ENCODE results near the gene PCDHGB4.
"Not testable (repeated sequence)": the region's sequence is repeated elsewhere in the genome, so short reads cannot be mapped to it uniquely, and the experiment has no call there.

Gene PCDHGB4

GRCh38 chr5:141373673-141374317 is 13.7 kb upstream of the PCDHGB4 start, which contains the start of gene PCDHGA6:
TSS of gene PCDHGA6 (plus strand) at chr5:141373891. CDS start at chr5:141374084, 193 bp downstream.
- no peak for TF ChIP-seq ZFX (IDR thresholded peaks at IDR 0.05; ENCODE audit: borderline replicate concordance)
- TF ChIP-seq, protein P1, sequence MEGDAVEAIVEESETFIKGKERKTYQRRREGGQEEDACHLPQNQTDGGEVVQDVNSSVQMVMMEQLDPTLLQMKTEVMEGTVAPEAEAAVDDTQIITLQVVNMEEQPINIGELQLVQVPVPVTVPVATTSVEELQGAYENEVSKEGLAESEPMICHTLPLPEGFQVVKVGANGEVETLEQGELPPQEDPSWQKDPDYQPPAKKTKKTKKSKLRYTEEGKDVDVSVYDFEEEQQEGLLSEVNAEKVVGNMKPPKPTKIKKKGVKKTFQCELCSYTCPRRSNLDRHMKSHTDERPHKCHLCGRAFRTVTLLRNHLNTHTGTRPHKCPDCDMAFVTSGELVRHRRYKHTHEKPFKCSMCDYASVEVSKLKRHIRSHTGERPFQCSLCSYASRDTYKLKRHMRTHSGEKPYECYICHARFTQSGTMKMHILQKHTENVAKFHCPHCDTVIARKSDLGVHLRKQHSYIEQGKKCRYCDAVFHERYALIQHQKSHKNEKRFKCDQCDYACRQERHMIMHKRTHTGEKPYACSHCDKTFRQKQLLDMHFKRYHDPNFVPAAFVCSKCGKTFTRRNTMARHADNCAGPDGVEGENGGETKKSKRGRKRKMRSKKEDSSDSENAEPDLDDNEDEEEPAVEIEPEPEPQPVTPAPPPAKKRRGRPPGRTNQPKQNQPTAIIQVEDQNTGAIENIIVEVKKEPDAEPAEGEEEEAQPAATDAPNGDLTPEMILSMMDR (IDR thresholded peaks at IDR 0.05) = peak; percentile 80
- H3K27ac ChIP-seq = no peak within 1 kb of the TSS

GRCh38 chr5:141374627-141375026 is 12.9 kb upstream of the PCDHGB4 start:
- TF ChIP-seq, protein P1 (IDR thresholded peaks at IDR 0.05) = no peak
- TF ChIP-seq ZFX (IDR thresholded peaks at IDR 0.05; ENCODE audit: borderline replicate concordance) = no peak
- no peak overlapping the region for H3K27ac ChIP-seq

- not testable (repeated sequence) for H3K27ac ChIP-seq
- TF ChIP-seq, protein P1 (IDR thresholded peaks at IDR 0.05) = peak; percentile 28
These were observed 11.9 kb upstream of the PCDHGB4 start for GRCh38 chr5:141375444-141376155.

- H3K27ac ChIP-seq = no peak within 1 kb of the TSS
These were observed 4.8 kb upstream of the PCDHGB4 start, which contains the start of gene PCDHGA7 for GRCh38 chr5:141382469-141383294. TSS of gene PCDHGA7 (plus strand) at chr5:141382742. CDS start at chr5:141382900, 158 bp downstream.

DNA sequence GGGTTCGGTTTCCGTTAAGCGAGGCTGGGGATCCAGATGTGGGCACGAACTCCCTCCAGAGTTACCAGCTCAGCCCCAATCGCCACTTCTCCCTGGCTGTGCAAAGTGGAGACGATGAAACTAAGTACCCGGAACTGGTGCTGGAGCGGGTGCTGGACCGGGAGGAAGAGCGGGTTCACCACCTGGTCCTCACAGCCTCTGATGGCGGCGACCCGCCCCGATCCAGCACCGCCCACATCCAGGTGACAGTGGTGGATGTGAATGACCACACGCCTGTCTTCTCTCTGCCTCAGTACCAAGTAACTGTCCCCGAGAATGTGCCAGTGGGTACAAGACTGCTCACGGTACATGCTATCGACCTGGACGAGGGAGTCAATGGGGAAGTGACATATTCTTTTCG is 4.2 kb upstream of the PCDHGB4 start:
- no peak overlapping the region for H3K27ac ChIP-seq
- no peak for TF ChIP-seq ZFX (IDR thresholded peaks at IDR 0.05; ENCODE audit: borderline replicate concordance)
- TF ChIP-seq, protein P1 (IDR thresholded peaks at IDR 0.05) = no peak

More at GRCh38 chr5:141382469-141383294, 4.8 kb upstream of the PCDHGB4 start, which contains the start of gene PCDHGA7:
- no peak for TF ChIP-seq ZFX (IDR thresholded peaks at IDR 0.05; ENCODE audit: borderline replicate concordance)
- TF ChIP-seq, protein P1 (IDR thresholded peaks at IDR 0.05) = peak; percentile 72

GRCh38 chr5:141384471-141385267 is 2.8 kb upstream of the PCDHGB4 start:
- TF ChIP-seq ZFX (IDR thresholded peaks at IDR 0.05; ENCODE audit: borderline replicate concordance) = no peak
- TF ChIP-seq, protein P1 (IDR thresholded peaks at IDR 0.05) = no peak
- H3K27ac ChIP-seq = no peak overlapping the region
